Measurements from ENCODE around the gene PTPRD. TPM values are rescaled to one million over a fixed set of nuclear protein-coding genes. Genes with fewer than 3 reads are reported as not detected.

PTPRD gene
- total RNA-seq, 1 experiment from 2014 or later: 69.6 TPM

DNA sequence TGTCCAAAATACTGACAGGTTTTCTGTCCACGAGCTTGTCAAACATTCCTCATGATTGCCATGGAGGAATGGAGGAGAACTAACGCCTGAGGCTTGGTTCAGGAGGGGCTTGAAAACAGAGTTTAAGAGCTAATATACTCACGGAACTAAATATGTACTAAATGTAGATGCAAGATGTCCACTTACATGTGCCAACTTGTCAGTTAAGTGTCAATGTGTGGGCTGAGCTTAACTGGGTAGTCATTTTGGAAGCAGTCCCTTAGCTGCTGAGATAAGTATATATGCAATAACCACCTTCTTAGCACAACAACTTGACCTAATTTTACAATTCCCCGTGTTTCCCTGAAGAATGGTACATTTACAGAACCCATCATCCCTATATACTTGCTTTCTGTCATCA is 176.0 kb downstream of the PTPRD start:
- Mint-ChIP-seq H3K4me3 (no peak overlapping the region), H3K27me3 (ENCODE audit: low read depth) (no peaks in the 10 kb centered on the region), H3K36me3 (no peaks in the 10 kb centered on the region), H3K9me3 (peaks cover 3% of the 10 kb centered on the region; the same call in 1 of the 2 replicates), H3K4me1 (peaks cover 25% of the 10 kb centered on the region), H3K27ac (no peak overlapping the region)
- DNase-seq (ENCODE audit: low spot score): no peak
- POLR2A ChIA-PET: no interaction called here
- CTCF ChIA-PET: no interaction called here
- no peak for ATAC-seq
- TF ChIP-seq CBFB (CRISPR knock-in tag; IDR thresholded peaks at IDR 0.05; ENCODE audit: low read depth) (no peak), ZNF138 (CRISPR knock-in tag; conservative IDR thresholded peaks at IDR 0.05) (no peak)

GRCh38 chr9:10434412-10434811 is 178.4 kb downstream of the PTPRD start:
- TF ChIP-seq ZSCAN18 (CRISPR knock-in tag; IDR thresholded peaks at IDR 0.05) (no peak), FOXP4 (CRISPR knock-in tag; IDR thresholded peaks at IDR 0.05) (no peak), GTF2I (CRISPR knock-in tag; conservative IDR thresholded peaks at IDR 0.05) (no peak), FOXP1 (CRISPR knock-in tag; IDR thresholded peaks at IDR 0.05; ENCODE audit: borderline replicate concordance) (no peak), SMAD3 (CRISPR knock-in tag; IDR thresholded peaks at IDR 0.05; ENCODE audit: borderline replicate concordance) (no peak), TEAD4 (CRISPR knock-in tag; IDR thresholded peaks at IDR 0.05) (no peak), NR3C1 (CRISPR knock-in tag; conservative IDR thresholded peaks at IDR 0.05; ENCODE audit: low read depth) (no peak)
- TF ChIP-seq, protein P1, sequence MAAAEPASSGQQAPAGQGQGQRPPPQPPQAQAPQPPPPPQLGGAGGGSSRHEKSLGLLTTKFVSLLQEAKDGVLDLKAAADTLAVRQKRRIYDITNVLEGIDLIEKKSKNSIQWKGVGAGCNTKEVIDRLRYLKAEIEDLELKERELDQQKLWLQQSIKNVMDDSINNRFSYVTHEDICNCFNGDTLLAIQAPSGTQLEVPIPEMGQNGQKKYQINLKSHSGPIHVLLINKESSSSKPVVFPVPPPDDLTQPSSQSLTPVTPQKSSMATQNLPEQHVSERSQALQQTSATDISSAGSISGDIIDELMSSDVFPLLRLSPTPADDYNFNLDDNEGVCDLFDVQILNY (CRISPR knock-in tag; IDR thresholded peaks at IDR 0.05): no peak
- TF ChIP-seq, protein P2, sequence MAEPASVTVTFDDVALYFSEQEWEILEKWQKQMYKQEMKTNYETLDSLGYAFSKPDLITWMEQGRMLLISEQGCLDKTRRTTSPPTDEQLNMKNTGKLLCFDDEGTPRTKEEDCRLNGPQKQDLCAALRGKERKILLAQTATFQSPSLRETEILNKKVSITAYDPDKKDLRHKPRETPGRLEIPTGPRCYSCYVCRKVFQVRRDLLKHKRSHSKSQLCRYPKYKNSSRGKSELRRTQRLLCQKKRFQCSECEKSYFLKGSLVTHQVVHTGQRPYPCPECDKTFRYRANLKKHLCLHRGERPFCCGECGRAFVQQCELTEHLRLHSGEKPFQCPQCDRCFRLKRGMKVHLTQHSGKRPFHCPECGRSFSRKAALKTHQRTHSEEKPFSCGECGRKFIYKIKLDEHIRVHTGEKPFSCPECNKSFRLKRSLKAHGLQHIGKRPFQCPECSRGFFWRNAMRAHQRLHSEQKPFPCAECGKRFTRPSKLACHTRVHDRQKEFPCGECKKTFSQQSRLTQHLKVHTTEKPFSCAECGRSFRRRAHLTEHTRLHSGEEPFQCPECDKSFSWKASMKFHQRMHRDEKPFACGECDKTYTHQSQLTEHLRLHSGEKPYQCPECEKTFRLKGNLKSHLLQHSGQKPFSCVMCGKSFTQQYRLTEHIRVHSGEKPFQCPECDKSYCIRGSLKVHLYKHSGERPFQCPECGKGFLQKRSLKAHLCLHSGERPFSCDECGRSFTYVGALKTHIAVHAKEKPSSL (CRISPR knock-in tag; conservative IDR thresholded peaks at IDR 0.05): no peak
- no peak overlapping the region for H3K27ac Mint-ChIP-seq
- ATAC-seq (no peak), DNase-seq (ENCODE audit: low spot score) (no peak)
- no peaks in the 10 kb centered on the region for H3K27me3 Mint-ChIP-seq (ENCODE audit: low read depth)
- no peak overlapping the region for H3K4me3 Mint-ChIP-seq
- no peaks in the 10 kb centered on the region for H3K36me3 Mint-ChIP-seq
- POLR2A ChIA-PET: no interaction called here
- peaks cover 3% of the 10 kb centered on the region; the same call in 1 of the 2 replicates for H3K9me3 Mint-ChIP-seq
- CTCF ChIA-PET: no interaction called here
- peaks cover 16% of the 10 kb centered on the region for H3K4me1 Mint-ChIP-seq

DNA sequence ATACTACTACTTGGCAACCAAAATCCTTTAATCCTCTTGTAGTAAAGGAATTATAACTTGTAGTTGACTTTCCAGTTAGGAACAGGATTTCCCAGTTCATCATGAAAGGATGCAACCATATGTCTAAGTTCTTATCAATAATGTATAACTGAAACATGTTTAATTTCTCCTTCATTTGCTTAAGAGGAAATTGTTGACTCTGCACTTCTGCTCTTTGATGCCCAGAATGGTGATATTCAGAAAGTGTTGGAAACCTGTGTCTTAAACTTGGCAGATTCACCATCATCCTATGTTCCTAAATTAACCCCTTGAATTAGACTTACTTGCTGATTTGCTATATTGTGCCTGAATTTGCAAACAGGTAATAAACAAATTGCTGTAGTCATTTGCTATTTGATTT is 201.5 kb downstream of the PTPRD start:
- no peak overlapping the region for H3K27ac Mint-ChIP-seq
- ATAC-seq (no peak), DNase-seq (ENCODE audit: low spot score) (no peak)
- TF ChIP-seq ZSCAN18 (CRISPR knock-in tag; IDR thresholded peaks at IDR 0.05) (no peak), MYBL2 (CRISPR knock-in tag; IDR thresholded peaks at IDR 0.05) (no peak), SMAD3 (CRISPR knock-in tag; IDR thresholded peaks at IDR 0.05; ENCODE audit: borderline replicate concordance) (no peak), E2F1 (CRISPR knock-in tag; IDR thresholded peaks at IDR 0.05) (no peak), ZNF416 (CRISPR knock-in tag; IDR thresholded peaks at IDR 0.05) (no peak), SOX15 (CRISPR knock-in tag; IDR thresholded peaks at IDR 0.05) (no peak), SMAD4 (CRISPR knock-in tag; IDR thresholded peaks at IDR 0.05) (no peak)
- TF ChIP-seq, protein P3, sequence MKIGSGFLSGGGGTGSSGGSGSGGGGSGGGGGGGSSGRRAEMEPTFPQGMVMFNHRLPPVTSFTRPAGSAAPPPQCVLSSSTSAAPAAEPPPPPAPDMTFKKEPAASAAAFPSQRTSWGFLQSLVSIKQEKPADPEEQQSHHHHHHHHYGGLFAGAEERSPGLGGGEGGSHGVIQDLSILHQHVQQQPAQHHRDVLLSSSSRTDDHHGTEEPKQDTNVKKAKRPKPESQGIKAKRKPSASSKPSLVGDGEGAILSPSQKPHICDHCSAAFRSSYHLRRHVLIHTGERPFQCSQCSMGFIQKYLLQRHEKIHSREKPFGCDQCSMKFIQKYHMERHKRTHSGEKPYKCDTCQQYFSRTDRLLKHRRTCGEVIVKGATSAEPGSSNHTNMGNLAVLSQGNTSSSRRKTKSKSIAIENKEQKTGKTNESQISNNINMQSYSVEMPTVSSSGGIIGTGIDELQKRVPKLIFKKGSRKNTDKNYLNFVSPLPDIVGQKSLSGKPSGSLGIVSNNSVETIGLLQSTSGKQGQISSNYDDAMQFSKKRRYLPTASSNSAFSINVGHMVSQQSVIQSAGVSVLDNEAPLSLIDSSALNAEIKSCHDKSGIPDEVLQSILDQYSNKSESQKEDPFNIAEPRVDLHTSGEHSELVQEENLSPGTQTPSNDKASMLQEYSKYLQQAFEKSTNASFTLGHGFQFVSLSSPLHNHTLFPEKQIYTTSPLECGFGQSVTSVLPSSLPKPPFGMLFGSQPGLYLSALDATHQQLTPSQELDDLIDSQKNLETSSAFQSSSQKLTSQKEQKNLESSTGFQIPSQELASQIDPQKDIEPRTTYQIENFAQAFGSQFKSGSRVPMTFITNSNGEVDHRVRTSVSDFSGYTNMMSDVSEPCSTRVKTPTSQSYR (CRISPR knock-in tag; IDR thresholded peaks at IDR 0.05): no peak
- CTCF ChIA-PET: no interaction called here
- H3K27me3 Mint-ChIP-seq (ENCODE audit: low read depth): no peaks in the 10 kb centered on the region
- H3K9me3 Mint-ChIP-seq: no peaks in the 10 kb centered on the region; the same call in 1 of the 2 replicates
- POLR2A ChIA-PET: no interaction called here
- no peak overlapping the region for H3K4me3 Mint-ChIP-seq
- no peaks in the 10 kb centered on the region for H3K36me3 Mint-ChIP-seq
- no peaks in the 10 kb centered on the region for H3K4me1 Mint-ChIP-seq
